HG03045 (cell line): Measurements from ENCODE around the gene SLC38A5.
"Not testable (repeated sequence)": the region's sequence is repeated elsewhere in the genome, so short reads cannot be mapped to it uniquely, and the experiment has no call there.

Experiments used
- ATAC-seq: cut with Tn5 transposase; IDR thresholded peaks from one replicate; pipeline ENCODE4 v1.9.1; 2021; ENCODE audit warnings: mild to moderate bottlenecking, moderate library complexity; ENCODE audit not compliant: unreplicated experiment

Gene SLC38A5

DNA sequence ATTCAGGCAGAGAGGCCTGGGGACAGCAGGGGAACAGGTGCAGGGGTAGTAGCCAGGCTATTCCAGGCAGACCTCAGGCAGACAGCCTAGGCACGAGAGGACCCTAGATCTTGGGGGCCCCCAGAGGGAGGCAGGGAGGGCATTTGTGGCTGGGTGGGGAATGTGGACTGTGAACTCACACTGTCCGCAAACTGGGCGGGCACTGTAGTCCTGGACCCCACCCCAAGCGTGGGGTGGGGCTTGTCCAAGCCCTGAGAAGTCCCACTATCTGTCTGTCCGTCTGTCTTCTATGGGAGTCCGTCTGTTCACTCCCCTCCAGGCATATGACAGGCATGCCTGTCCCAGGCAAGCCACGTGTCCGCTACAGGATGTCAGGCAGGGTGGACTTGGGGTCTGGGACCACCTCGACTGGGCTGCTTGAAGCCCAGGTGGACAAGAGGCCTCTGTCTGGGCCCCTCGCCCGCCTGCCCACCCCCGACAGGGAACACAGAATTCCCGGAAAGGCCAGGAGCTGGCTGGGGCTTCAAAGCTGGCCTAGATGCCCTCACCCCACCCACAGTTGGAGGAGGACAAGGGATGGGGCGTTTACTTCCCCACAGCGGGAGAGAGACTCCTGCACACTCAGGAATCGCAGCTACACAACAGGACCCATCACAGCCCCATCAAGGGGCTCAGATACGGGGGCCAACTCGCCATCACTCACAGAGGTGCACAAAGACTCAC lies at the start of gene SLC38A5:
Gene SLC38A5 (minus strand): TSS at position 151 of the 723 bp plus-strand sequence. CDS start 2,336 bp downstream, outside the sequence.
- ATAC-seq, result no peak

- not testable (repeated sequence) for ATAC-seq
Observed at GRCh38 chrX:48519481-48519880, 49.4 kb upstream of the SLC38A5 start.

- no peak for ATAC-seq
Observed at GRCh38 chrX:48516987-48517386, 46.9 kb upstream of the SLC38A5 start.

GRCh38 chrX:48516285-48516684 lies 46.2 kb upstream of the SLC38A5 start:
- ATAC-seq, result no peak

DNA sequence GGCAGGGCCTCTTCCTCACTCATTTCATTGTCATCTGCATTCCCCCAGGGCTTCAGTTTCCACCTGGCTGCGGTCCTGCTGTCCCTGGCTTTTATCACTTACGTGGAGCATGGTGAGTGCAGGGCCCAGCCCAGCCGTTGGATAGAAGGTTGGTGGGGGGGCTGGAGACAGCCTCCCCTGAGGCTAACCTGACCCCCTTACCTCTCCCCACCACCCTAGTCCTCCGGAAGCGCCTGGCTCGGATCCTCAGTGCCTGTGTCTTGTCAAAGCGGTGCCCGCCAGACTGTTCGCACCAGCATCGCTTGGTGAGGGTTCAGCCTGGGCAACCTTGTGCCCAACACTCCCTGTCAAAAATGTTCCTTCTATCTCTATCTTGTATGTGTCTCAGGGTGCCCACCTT lies 45.8 kb upstream of the SLC38A5 start:
- ATAC-seq, result no peak

- ATAC-seq, result no peak
Observed at GRCh38 chrX:48514868-48515460, 44.9 kb upstream of the SLC38A5 start.

DNA sequence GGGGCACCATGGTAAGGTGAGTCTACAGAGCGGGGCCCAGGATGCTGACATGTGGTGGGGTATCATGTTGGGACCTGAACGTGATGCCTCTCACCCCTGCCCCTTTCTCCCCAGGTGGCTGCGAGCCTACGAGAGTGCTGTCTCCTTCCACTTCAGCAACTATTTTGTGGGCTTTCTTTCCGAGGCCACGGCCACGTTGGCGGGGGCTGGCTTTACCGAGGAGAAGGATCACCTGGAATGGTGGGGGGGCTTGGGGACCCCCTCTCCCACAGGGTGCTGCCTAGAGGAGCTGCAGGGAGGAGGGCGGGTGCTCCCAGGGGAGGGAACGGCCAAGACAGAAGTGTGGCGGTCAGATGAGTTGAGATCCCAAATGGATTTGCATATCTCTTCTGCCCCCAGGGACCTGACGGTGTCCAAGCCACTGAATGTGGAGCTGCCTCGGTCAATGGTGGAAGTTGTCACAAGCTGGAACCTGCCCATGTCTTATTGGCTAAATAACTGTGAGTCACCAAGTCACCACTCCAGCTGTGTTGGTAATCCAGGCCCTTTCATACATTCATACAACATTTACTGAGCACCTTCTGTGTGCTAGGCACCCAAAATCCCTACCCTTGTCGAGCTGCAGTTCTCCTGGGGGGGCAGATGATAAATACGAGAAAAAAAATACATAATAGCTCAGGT lies 44.2 kb upstream of the SLC38A5 start:
- ATAC-seq, result no peak

- ATAC-seq, result no peak
Observed at GRCh38 chrX:48513670-48514069, 43.6 kb upstream of the SLC38A5 start.

- no peak for ATAC-seq
Observed at GRCh38 chrX:48512371-48512935, 42.4 kb upstream of the SLC38A5 start.

DNA sequence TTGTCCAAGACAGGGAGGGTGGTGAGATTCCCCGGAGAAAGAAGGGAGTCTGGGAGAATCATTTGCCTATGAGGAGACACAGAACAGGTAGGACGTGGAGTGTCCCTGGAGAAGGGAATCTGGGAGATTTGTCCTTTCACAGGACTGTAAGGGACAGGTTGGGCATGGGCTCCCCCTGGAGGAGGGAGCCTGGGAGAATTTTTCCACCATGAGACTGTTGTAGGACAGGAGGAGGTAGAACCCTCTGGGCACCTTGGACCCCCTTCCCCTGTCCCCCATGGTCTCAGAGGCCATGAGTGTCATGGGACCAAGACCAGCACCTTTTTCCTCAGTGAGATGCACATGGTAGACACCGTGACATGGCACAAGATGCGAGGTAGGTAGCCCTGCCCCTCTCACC lies 41.5 kb upstream of the SLC38A5 start:
- ATAC-seq, result no peak

- no peak for ATAC-seq
Observed at GRCh38 chrX:48509619-48510018, 39.6 kb upstream of the SLC38A5 start.

DNA sequence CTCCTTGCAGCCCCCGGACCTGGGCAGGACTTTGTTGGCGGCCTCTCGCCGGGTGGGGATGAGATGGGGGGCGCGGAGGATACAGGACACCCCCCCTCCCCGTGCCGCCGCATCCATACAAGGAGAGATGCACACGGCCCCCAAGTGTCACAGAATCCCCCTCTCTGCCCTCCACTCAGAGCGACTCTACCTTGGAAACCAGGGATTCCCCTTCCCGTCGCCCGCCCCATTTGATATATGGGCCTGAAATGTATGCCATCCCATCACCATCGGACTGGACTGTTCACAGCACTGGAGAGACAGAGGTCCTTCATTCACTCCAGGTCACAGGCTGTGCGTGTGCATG lies 39.2 kb upstream of the SLC38A5 start:
- no peak for ATAC-seq

DNA sequence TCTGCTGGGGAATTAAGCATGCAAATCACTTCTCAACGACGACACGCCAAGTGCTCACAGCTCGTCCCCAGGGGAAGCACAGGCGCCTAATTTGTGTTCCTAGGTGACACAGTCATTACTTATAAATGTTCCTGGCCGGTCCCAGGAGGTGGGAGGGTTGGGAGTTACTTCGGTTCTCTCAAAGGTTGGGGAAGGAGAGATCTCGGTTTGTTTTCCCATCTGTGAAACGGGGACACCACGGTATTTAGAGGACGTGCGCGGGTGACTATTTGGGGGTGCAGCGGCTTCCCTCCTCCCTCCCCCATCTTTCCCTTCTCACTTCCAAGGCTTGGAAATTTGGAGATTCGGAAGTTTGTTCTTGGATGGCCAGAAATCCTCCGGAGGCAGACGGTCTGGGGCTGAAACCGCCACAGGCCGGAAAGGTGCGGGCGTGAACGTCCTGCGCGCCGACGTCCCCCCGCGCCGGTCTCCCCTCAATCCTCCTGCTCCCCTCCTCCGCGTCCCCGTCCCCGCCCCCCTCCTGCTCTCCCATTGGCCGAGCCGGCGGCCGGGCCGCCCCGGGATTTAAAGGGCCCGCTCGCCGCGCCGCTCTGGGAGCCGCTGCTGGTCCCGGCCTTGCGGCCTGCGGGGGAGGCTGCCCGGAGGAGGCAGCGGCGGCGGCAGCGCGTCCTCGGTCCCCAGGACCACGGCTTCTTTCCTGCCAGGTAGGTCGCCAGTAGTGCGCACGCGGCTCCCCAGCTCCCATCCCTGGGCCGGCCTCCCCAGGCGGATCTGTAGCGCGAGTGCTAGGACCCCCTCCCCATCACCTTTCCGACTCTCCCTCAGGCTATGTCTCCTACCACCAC lies 38.6 kb upstream of the SLC38A5 start, which contains the start of gene PORCN:
Gene PORCN (plus strand): TSS at position 593 of the 845 bp plus-strand sequence. CDS start 829 bp downstream, outside the sequence.
- peak; percentile 89 for ATAC-seq

GRCh38 chrX:48507246-48507645 lies 37.2 kb upstream of the SLC38A5 start:
- ATAC-seq, result no peak

- no peak for ATAC-seq
Observed at GRCh38 chrX:48505481-48505880, 35.4 kb upstream of the SLC38A5 start.

GRCh38 chrX:48504261-48504660 lies 34.2 kb upstream of the SLC38A5 start:
- no peak for ATAC-seq

DNA sequence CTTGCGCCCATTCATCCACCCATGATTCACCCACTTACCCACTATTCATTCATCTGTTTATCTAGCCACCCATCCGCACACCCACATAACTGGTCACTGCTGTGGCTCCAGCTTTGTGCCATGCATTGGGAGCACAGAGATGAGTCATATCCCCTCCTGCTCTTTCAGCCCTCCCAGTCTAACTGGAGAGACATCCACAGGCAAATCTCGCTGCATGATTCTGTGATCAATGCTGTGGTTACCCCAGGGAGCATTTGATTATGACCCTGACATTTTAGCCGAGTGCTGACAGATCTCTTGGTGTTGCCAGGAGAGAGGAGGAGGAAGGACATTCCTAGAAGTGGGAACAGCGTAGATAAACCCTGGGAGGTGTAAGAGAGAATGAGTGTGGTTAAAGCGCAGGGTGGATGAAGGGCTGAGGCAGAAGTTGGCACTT lies 28.3 kb upstream of the SLC38A5 start:
- ATAC-seq, result no peak

DNA sequence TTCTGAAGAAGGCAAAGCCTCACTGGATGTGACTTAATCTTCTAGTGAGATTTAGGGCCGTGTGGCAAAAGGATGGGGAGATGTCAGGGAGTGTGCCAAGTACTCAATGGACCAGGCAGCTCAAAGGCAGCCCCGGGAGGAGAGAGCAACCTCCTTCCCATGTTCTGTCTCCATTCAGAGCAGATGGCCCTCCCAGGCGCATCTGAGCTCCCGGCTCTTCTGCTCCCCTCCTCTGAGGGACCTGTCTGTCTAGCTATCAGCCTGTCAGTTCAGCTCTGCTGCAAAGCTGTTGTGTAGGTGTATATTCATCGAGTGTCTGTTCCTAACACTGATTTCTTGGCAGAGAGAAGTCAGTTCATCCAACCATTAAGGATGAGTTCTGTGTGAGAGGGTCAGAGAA lies 27.8 kb upstream of the SLC38A5 start:
- ATAC-seq, result no peak

DNA sequence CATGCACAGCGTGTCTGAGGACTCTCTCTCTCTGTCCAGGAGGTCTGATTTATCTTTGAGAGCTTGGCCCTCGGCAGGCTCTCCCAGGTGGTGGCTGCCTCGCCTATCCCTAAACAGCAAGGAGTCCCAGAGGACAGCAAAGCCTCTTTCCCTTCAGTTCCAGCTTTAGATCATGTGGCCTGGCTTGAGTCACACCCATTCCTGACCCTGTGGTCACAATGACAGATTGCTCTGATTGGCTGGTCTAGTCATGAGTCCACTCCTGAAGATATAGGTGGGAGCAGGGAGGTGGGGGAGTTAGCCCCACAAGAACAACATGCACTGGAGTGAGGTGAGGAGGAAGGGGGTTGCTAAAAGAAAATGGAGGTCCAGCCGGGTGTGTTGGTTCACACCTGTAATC lies 26.6 kb upstream of the SLC38A5 start:
- no peak for ATAC-seq

DNA sequence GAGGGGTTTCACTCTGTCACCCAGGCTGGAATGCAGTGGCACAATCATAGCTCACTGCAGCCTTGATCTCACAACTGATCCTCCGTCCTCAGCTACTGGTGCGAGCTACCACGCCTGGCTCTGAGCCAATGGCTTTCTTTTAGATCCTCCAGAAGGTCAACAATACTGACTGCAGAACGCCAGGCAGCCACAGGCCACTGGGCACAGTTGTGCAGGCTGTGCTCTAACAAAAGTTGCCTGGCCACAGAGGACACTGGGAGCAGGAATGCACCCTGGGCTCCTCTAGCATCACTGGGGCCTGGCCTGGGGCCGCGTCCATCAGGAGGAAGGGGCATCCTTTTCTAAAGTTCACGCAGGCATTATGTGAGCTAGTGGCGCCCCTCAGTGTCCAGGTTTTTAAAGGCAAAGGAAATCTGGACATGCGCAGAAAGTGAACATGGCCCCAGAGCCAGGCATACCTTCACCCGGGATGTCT lies 23.9 kb upstream of the SLC38A5 start:
- ATAC-seq, result no peak
